GM12878 (cell line): Measurements from ENCODE around the gene LRRC8D. TPM values are rescaled to one million over a fixed set of nuclear protein-coding genes. Genes with fewer than 3 reads are reported as not detected.

Source experiments
- ATAC-seq: fragments of 200-7000 bp; cut with Tn5 transposase; 3 replicates; pipeline ENCODE4 v1.9.1; 2020; ENCODE audit warnings: mild to moderate bottlenecking, moderate library complexity
- BruUV-seq: library from RNA; stranded (reverse); fragments of 400-500 nt; replicated peaks from 2 replicates; lab custom pipeline; 2021; lab: Mats Ljungman, UMichigan
- CTCF ChIA-PET: fragments of 300-600 bp; sonication (Branson Sonifier 250); formaldehyde crosslinking; extraction: SDS; loops from one replicate; lab custom pipeline; 2021; ENCODE audit warnings: inconsistent platforms; lab: Yijun Ruan, JAX
- POLR2A ChIA-PET: fragments of 350-600 bp; formaldehyde crosslinking; extraction: SDS; loops from one replicate; lab custom pipeline; 2021; ENCODE audit warnings: inconsistent platforms; lab: Charles Lee
- RAD21 ChIA-PET: fragments of 300-600 bp; sonication (Branson Sonifier 250); formaldehyde crosslinking; loops from one replicate; lab custom pipeline; 2023; ENCODE audit warnings: antibody characterized with exemption; ENCODE audit not compliant: unreplicated experiment; lab: Charles Lee
- SMC1A ChIA-PET: fragments of 300-600 bp; sonication (Branson Sonifier 250); formaldehyde crosslinking; loops from one replicate; lab custom pipeline; 2023; ENCODE audit not compliant: unreplicated experiment, uncharacterized antibody; lab: Charles Lee
- DNase-seq: peaks from one replicate; pipeline ENCODE4 v3.0.0-alpha.2; 2011; ENCODE audit warnings: low read depth, low spot score
- FAIRE-seq: peaks from 3 replicates; lab custom pipeline; 2011; peaks lifted over from hg19 to GRCh38; lab: Jason Lieb, UNC
- H2AFZ ChIP-seq: 2 replicates; pipeline ENCODE4 v1.6.0; 2011; ENCODE audit warnings: low read depth, low read length, control low read depth; ENCODE audit not compliant: control insufficient read depth
- H3K27ac ChIP-seq: 2 replicates; pipeline ENCODE4 v1.5.1; 2011; ENCODE audit warnings: control low read depth; ENCODE audit not compliant: control insufficient read depth, insufficient read depth
- H3K27me3 ChIP-seq, 2 experiments: replicated peaks in 1 of 2; 2 replicates each; pipeline versions ENCODE4 v1.6.0 to v1.6.1; 2011; ENCODE audit warnings: low read length in 1 of 2; ENCODE audit not compliant: control insufficient read depth in 2 of 2, insufficient read depth in 2 of 2
- H3K36me3 ChIP-seq, 2 experiments: 2 replicates each; pipeline ENCODE4 v1.5.1; 2011; ENCODE audit warnings: low read length in 1 of 2; ENCODE audit not compliant: control insufficient read depth in 2 of 2, insufficient read depth in 2 of 2
- H3K4me1 ChIP-seq: 2 replicates; pipeline ENCODE4 v1.6.1; 2011; ENCODE audit warnings: mild to moderate bottlenecking, low read length, moderate library complexity, mixed read lengths; ENCODE audit not compliant: control insufficient read depth, insufficient read depth
- H3K4me2 ChIP-seq: 2 replicates; pipeline ENCODE4 v1.6.0; 2011; ENCODE audit warnings: control low read depth; ENCODE audit not compliant: control insufficient read depth, insufficient read depth
- H3K4me3 ChIP-seq: fragments of 200-600 bp; sonication (generic); 2 replicates; pipeline ENCODE4 v1.5.1; 2016
- H3K79me2 ChIP-seq: 2 replicates; pipeline ENCODE4 v1.6.0; 2011; ENCODE audit warnings: low read length; ENCODE audit not compliant: control insufficient read depth, insufficient read depth
- H3K9ac ChIP-seq: 2 replicates; pipeline ENCODE4 v1.8.0; 2011; ENCODE audit warnings: low read length, control low read depth, mixed read lengths; ENCODE audit not compliant: control insufficient read depth, insufficient read depth
- H3K9me3 ChIP-seq: replicated peaks from 3 replicates; pipeline ENCODE4 v1.5.1; 2011; ENCODE audit warnings: mild to moderate bottlenecking, low read length; ENCODE audit not compliant: control insufficient read depth, insufficient read depth
- H4K20me1 ChIP-seq: 2 replicates; pipeline ENCODE4 v1.6.0; 2011; ENCODE audit not compliant: control insufficient read depth, insufficient read depth
- BACH1 ChIP-seq: fragments of 450-650 bp; IDR thresholded peaks from 2 replicates; pipeline ENCODE4 v1.6.1; 2017; ENCODE audit warnings: mild to moderate bottlenecking, borderline replicate concordance
- CBX3 ChIP-seq: fragments of 200-600 bp; sonication (generic); IDR thresholded peaks from 2 replicates; pipeline ENCODE4 v1.6.1; 2016; ENCODE audit warnings: low read depth, borderline replicate concordance
- CHD4 ChIP-seq: fragments of 200-600 bp; sonication (generic); IDR thresholded peaks from 2 replicates; pipeline ENCODE4 v1.6.1; 2016; ENCODE audit warnings: mild to moderate bottlenecking
- EZH2 ChIP-seq: IDR thresholded peaks from 2 replicates; pipeline ENCODE4 v1.6.1; 2012; ENCODE audit warnings: low read depth, mild to moderate bottlenecking, control low read depth, inconsistent platforms, low read length, borderline replicate concordance; ENCODE audit not compliant: control insufficient read depth
- JUND ChIP-seq: IDR thresholded peaks from 2 replicates; pipeline ENCODE4 v1.6.1; 2012; ENCODE audit warnings: low read depth, mild to moderate bottlenecking, low read length, improper control_type of control experiment, moderate library complexity
- PAX8 ChIP-seq: fragments of 450-650 bp; IDR thresholded peaks from 2 replicates; pipeline ENCODE4 v1.6.1; 2017; ENCODE audit warnings: mild to moderate bottlenecking, moderate library complexity
- RCOR1 ChIP-seq: conservative IDR thresholded peaks from 2 replicates; pipeline ENCODE4 v1.6.1; 2012; ENCODE audit warnings: low read depth, low read length, improper control_type of control experiment
- RUNX3 ChIP-seq: IDR thresholded peaks from 2 replicates; pipeline ENCODE4 v1.6.1; 2012; ENCODE audit warnings: low read length, inconsistent platforms
- SMAD1 ChIP-seq: fragments of 450-650 bp; IDR thresholded peaks from 2 replicates; pipeline ENCODE4 v1.6.1; 2018; ENCODE audit warnings: mild to moderate bottlenecking, low read depth; ENCODE audit not compliant: partially characterized antibody
- SP1 ChIP-seq: IDR thresholded peaks from one replicate; pipeline ENCODE4 v1.6.1; 2011; ENCODE audit warnings: low read depth, low read length
- SREBF2 ChIP-seq: IDR thresholded peaks from 2 replicates; pipeline ENCODE4 v1.6.1; 2012; ENCODE audit warnings: mild to moderate bottlenecking, low read length
- TCF12 ChIP-seq: IDR thresholded peaks from 2 replicates; pipeline ENCODE4 v1.6.1; 2011; ENCODE audit warnings: low read depth, mild to moderate bottlenecking, low read length
- TCF7 ChIP-seq: IDR thresholded peaks from 2 replicates; pipeline ENCODE4 v1.6.1; 2014; ENCODE audit warnings: antibody characterized with exemption, borderline replicate concordance
- YY1 ChIP-seq: IDR thresholded peaks from 2 replicates; pipeline ENCODE4 v1.6.1; 2011; ENCODE audit warnings: low read depth, mild to moderate bottlenecking, low read length
- ZBED1 ChIP-seq: IDR thresholded peaks from 2 replicates; pipeline ENCODE4 v1.6.1; 2016; ENCODE audit warnings: borderline replicate concordance
- ZNF24 ChIP-seq: fragments of 450-650 bp; IDR thresholded peaks from 2 replicates; pipeline ENCODE4 v1.6.1; 2017; ENCODE audit warnings: antibody characterized with exemption, mild to moderate bottlenecking
- WGBS: methylation state at CpG from one replicate; pipeline ENCODE4 v1.1.6; 2016; ENCODE audit warnings: low lambda C conversion rate; ENCODE audit not compliant: insufficient replicate concordance, insufficient coverage; ENCODE audit errors: missing lambda C conversion rate; 5-methylcytosine and 5-hydroxymethylcytosine counted together
- in situ Hi-C: fragments of 300-500 bp; cut with MboI; formaldehyde crosslinking; loops from 9 replicates; pipeline ENCODE4 v1.14.3; 2018; ENCODE audit warnings: mixed read lengths
- intact Hi-C: fragments of 100-400 bp; cut with micrococcal nuclease; formaldehyde crosslinking; loops from one replicate; pipeline ENCODE4 v1.14.2; 2022; ENCODE audit not compliant: unreplicated experiment
- polyA plus RNA-seq, 11 experiments: library from polyadenylated mRNA; depleted of rRNA in 4 of 11; unstranded in 6 of 11; stranded (reverse) in 5 of 11; fragments of >200 nt; fragmentation: Nextera tagmentation in 4 of 11; fragmentation: Illumina TruSeq in 1 of 11; extraction: Ambion mirVana in 4 of 11; extraction: Trizol in 1 of 11; gene quantifications; 1 replicate in 1 of 11; 2 replicates in 10 of 11; pipeline versions ENCODE4 v1.2.1 to v1.2.3, GENCODE V29; 2011 to 2016; ENCODE audit warnings: inconsistent platforms in 2 of 11, missing spikeins in 2 of 11, low read depth in 1 of 11
- total RNA-seq, 4 experiments: library from RNA; depleted of rRNA in 3 of 4; stranded (reverse); fragments of >200 nt in 3 of 4; fragmentation: Illumina TruSeq in 1 of 4; extraction: Trizol in 1 of 4; gene quantifications; 2 replicates each; pipeline versions ENCODE4 v1.2.1 to v1.2.3, GENCODE V29; 2013 to 2021
- TF ChIP-seq, protein P1 (sequence below): fragments of 450-650 bp; IDR thresholded peaks from 2 replicates; pipeline ENCODE4 v1.6.1; 2017; ENCODE audit warnings: antibody characterized with exemption, mild to moderate bottlenecking, moderate library complexity
- TF ChIP-seq, protein P2 (sequence below): fragments of 450-650 bp; IDR thresholded peaks from 2 replicates; pipeline ENCODE4 v1.6.1; 2017; ENCODE audit warnings: borderline replicate concordance

LRRC8D gene
- total and polyA plus RNA-seq, 10 of the 15 experiments (the other 5 are each of a cell fraction or from before 2014, with no cell fraction given), result 5.6 to 44.1 (median 26.8) TPM

DNA sequence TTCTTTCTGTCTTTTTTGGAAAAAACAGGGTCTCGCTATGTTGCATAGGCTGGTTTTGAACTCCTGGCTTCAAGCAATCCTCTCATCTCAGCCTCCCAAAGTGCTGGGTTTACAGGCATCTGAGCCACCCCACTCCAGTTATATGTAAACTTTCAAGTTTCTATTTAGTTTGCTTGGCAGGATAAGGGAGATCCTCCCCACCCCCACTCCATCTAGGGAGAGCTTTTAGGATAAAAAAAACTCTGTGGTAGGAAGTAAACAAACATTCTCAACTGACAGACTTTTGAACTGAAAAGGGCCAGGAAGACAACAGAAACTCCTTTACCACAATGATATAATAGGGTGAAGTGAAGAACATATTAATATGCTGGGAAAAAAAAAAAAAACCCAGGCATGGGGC lies 133.1 kb downstream of the LRRC8D start:
- 100% methylated on average over 1 of the region's 1 CpG for WGBS
- SMC1A ChIA-PET, result interaction anchor here (0.7 to 1.4 kb wide), 7 partner anchors 10 to 174 kb away, joined by 3 to 4 read pairs (median 3); no protein-coding TSS in a partner anchor
- DNase-seq, result no peak
- no peaks in the 10 kb centered on the region for H3K79me2 ChIP-seq
- FAIRE-seq, result no peak
- H4K20me1 ChIP-seq, result no peaks in the 10 kb centered on the region
- H3K4me3 ChIP-seq, result no peak overlapping the region
- no peaks in the 10 kb centered on the region for H3K36me3 ChIP-seq
- RAD21 ChIA-PET, result no interaction called here
- ATAC-seq, result no peak
- H3K4me1 ChIP-seq, result peaks cover 19% of the 10 kb centered on the region
- in situ Hi-C loops (no loop called here), intact Hi-C loops (loop anchor here (1.0 to 5.0 kb wide), 2 partner anchors 112 to 150 kb away; no protein-coding TSS in a partner anchor)
- H2AFZ ChIP-seq, result no peak overlapping the region
- no peaks in the 10 kb centered on the region; the same call in 1 of the 3 replicates for H3K9me3 ChIP-seq
- H3K27me3 ChIP-seq, result no peaks in the 10 kb centered on the region
- H3K9ac ChIP-seq, result no peak overlapping the region
- H3K4me2 ChIP-seq, result no peak overlapping the region
- CTCF ChIA-PET, result interaction anchor here (0.6 to 1.3 kb wide), 7 partner anchors 23 to 191 kb away, joined by 3 to 5 read pairs (median 3); no protein-coding TSS in a partner anchor
- POLR2A ChIA-PET, result no interaction called here
- H3K27ac ChIP-seq, result no peak overlapping the region
- BruUV-seq, result no TSS peak
- no peak for TF ChIP-seq ZBED1
- no peak for TF ChIP-seq RUNX3
- TF ChIP-seq, protein P1, sequence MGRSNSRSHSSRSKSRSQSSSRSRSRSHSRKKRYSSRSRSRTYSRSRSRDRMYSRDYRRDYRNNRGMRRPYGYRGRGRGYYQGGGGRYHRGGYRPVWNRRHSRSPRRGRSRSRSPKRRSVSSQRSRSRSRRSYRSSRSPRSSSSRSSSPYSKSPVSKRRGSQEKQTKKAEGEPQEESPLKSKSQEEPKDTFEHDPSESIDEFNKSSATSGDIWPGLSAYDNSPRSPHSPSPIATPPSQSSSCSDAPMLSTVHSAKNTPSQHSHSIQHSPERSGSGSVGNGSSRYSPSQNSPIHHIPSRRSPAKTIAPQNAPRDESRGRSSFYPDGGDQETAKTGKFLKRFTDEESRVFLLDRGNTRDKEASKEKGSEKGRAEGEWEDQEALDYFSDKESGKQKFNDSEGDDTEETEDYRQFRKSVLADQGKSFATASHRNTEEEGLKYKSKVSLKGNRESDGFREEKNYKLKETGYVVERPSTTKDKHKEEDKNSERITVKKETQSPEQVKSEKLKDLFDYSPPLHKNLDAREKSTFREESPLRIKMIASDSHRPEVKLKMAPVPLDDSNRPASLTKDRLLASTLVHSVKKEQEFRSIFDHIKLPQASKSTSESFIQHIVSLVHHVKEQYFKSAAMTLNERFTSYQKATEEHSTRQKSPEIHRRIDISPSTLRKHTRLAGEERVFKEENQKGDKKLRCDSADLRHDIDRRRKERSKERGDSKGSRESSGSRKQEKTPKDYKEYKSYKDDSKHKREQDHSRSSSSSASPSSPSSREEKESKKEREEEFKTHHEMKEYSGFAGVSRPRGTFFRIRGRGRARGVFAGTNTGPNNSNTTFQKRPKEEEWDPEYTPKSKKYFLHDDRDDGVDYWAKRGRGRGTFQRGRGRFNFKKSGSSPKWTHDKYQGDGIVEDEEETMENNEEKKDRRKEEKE, result no peak
- TF ChIP-seq SREBF2, result no peak
- TF ChIP-seq BACH1, result no peak
- no peak for TF ChIP-seq ZNF24
- TF ChIP-seq TCF12, result no peak
- no peak for TF ChIP-seq PAX8
- no peak for TF ChIP-seq SMAD1
- no peak for TF ChIP-seq JUND
- no peak for TF ChIP-seq TCF7
- no peak for TF ChIP-seq CBX3
- no peak for TF ChIP-seq CHD4
- TF ChIP-seq YY1, result no peak
- no peak for TF ChIP-seq SP1
- no peak for TF ChIP-seq EZH2
- TF ChIP-seq, protein P2, sequence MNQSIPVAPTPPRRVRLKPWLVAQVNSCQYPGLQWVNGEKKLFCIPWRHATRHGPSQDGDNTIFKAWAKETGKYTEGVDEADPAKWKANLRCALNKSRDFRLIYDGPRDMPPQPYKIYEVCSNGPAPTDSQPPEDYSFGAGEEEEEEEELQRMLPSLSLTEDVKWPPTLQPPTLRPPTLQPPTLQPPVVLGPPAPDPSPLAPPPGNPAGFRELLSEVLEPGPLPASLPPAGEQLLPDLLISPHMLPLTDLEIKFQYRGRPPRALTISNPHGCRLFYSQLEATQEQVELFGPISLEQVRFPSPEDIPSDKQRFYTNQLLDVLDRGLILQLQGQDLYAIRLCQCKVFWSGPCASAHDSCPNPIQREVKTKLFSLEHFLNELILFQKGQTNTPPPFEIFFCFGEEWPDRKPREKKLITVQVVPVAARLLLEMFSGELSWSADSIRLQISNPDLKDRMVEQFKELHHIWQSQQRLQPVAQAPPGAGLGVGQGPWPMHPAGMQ, result no peak
- no peak for TF ChIP-seq RCOR1
